ENCODE results near the gene CCDC40.

The CCDC40 gene

GRCh38 chr17:80105762-80106161, 69.3 kb downstream of the CCDC40 start:
- peak in 1 of 2 experiments; percentile 7 for DNase-seq

DNA sequence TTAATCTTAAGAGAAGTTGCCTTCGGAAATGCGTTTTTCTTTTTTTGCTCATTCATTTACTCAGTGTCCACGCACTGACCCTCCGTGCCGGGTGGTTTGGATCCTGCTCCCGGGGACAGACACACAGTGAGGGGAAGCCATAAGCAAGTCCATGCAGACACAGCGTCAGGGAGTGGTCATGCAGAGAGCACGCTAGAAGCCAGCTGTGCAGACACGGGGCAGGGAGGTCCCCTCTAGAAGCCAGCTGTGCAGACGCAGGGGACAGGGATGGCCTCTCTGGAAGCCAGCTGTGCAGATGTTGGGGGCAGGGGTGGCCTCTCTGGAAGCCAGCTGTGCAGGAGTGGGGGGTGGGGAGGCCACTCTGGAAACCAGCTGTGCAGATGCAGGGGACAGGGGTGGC, 69.7 kb downstream of the CCDC40 start:
- no peak for DNase-seq

GRCh38 chr17:80106751-80107150, 70.3 kb downstream of the CCDC40 start:
- DNase-seq, result no peak

- DNase-seq, result no peak
These were observed 71.0 kb downstream of the CCDC40 start for GRCh38 chr17:80107231-80108021.

DNA sequence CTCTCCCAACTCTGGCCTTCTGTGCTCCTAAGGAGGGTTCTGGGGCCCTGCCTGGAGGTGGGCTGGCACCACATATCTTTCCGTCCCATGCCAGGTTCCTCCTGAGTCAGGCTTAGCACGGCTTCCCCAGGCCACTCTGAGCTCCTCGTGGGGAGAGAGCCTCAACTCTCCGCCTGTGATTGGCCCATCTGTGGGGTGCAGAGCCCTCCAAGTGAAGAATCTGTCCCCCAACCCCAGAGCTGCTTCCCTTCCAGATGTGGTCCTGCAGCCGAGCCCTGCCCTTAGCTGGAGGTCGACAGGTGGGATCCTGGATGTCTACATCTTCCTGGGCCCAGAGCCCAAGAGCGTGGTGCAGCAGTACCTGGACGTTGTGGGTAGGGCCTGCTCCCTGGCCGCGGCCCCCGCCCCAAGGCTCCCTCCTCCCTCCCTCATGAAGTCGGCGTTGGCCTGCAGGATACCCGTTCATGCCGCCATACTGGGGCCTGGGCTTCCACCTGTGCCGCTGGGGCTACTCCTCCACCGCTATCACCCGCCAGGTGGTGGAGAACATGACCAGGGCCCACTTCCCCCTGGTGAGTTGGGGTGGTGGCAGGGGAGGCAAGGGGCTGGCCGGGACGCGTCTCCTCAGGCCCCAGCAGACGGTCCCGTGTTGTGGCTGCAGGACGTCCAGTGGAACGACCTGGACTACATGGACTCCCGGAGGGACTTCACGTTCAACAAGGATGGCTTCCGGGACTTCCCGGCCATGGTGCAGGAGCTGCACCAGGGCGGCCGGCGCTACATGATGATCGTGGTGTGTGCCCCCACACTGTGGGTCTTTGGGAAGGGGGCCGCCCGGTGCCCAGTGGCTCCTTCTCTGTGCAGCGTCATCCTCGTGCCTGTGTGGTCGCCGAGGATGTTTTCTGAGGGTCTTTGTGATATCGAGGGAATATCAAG, 71.9 kb downstream of the CCDC40 start:
- DNase-seq, result no peak

DNA sequence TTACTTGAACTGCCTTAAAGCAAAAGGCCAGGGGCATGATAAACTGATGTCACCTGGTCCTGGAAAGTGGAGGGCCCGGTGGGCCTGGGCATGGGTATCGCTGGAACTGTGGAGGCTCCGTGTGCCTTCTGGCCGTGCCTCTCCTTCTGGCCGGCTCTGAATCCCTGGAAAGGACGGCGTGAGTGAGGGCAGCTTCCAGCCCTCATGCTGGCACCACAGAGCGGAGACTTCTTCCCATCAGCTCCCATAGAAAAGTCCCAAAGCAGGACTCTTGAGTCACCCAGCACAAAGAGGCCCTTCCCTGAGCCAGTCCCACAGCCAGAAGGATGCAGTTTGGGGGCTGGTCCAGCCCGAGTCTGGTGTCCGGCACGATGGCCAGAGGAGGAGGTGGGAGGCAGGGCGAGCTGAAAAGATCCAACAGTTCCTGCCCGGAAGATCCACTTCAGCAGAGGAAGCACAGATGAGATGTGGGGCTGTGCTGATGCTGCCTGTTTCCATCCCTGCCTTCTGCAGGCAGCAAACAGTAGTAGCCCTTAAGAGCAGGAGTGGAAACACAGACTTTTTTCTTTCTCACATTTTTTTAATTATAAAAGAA, 72.7 kb downstream of the CCDC40 start:
- DNase-seq, result no peak

- DNase-seq, result peak; percentile 13 to 64
These were observed 73.4 kb downstream of the CCDC40 start for GRCh38 chr17:80109713-80110446.

DNA sequence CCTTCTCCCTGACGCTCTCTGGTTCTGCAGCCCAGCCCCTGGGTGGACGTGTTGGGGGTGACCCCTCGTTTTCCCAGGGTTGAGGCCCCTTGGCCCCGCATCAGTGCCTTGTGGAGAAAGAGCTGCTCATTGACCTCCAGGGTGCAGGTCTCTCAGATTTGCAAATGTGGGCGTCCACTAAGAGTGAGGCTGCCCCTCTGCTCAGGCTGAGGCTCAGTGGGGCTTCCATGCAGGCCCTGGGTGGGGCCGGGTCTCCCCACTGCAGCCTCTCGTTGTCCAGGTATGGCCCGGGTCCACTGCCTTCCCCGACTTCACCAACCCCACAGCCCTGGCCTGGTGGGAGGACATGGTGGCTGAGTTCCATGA, 74.0 kb downstream of the CCDC40 start:
- no peak for DNase-seq

GRCh38 chr17:80110927-80111701, 74.7 kb downstream of the CCDC40 start:
- no peak for DNase-seq

GRCh38 chr17:80111702-80112470, 75.4 kb downstream of the CCDC40 start:
- DNase-seq, result no peak

GRCh38 chr17:80112471-80113032, 76.1 kb downstream of the CCDC40 start:
- no peak for DNase-seq

DNA sequence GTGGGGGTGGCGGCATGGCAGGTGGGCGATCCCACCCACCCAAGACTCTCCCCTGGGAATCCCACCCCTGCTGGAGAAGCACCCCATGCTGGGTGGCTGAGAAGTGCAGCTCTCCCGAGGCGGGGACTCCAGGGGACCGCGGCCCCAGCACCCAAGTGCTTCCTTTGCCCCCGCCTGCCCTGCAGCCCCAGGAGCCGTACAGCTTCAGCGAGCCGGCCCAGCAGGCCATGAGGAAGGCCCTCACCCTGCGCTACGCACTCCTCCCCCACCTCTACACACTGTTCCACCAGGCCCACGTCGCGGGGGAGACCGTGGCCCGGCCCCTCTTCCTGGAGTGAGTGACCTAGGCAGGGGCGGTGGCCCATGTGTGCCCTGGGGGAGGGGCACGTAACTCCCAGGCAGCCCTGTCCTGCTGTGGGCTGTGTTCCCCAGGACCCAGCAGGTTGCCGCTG, 76.6 kb downstream of the CCDC40 start:
- DNase-seq, result no peak

DNA sequence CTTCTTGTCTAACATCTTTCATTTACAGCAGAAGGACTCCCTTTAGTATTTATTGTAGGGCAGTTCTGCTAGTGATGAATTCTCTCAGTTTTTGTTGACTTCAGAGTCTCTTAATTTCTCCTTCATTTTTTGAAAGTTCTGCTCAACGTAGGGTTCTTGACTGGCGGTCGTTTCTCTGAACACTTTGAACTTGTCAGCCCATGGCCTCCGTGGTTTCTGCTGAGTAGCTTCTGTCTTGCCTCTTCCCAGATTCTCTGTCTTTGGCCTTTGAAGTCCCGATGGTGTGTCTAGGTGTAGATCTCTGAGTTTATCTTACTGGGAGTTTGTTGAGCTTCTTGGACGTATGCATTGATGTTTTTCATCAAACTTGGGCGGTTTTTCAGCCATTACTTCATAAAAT, 78.3 kb downstream of the CCDC40 start:
- no peak for DNase-seq

- DNase-seq, result no peak
These were observed 78.7 kb downstream of the CCDC40 start for GRCh38 chr17:80115159-80115558.

GRCh38 chr17:80116276-80116920, 80.0 kb downstream of the CCDC40 start:
- DNase-seq, result no peak

GRCh38 chr17:80116921-80117380, 80.5 kb downstream of the CCDC40 start:
- DNase-seq, result no peak

- DNase-seq, result no peak
These were observed 81.3 kb downstream of the CCDC40 start for GRCh38 chr17:80117491-80118401.

DNA sequence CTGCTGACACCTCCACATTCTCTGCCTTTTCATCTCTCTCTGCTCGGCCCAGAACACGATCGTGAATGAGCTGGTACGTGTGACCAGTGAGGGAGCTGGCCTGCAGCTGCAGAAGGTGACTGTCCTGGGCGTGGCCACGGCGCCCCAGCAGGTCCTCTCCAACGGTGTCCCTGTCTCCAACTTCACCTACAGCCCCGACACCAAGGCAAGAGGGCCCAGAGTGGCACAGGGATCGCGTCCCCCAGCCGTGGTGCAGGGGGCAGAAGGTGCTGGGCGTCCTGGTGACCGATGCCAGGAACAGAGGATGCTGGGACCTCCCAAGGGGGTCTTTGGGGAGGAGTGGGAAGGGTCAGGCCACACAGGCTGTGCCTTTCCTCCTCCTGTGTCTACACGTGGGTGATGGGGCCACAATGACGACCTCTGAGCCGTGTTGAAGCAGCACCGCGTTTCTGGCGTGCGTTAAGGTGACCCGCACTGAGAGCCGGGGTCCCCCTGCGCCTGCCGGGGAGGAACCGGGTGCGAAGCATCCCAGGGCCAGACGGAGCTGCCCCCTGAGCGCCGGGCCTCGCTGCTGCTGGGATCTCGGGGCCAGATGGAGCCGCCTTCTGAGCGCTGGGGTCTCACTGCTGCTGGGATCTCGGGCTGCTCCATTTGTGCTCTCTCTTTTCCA, 82.3 kb downstream of the CCDC40 start:
- DNase-seq, result no peak
